ENCODE results near the gene TMCO4.

TMCO4 gene

GRCh38 chr1:19757641-19758040 is 42.1 kb downstream of the TMCO4 start:
- no peak for TF ChIP-seq CTCF (conservative IDR thresholded peaks at IDR 0.05; ENCODE audit: low read depth, low read length)
- H3K4me3 ChIP-seq (ENCODE audit: low read length), result no peak overlapping the region

GRCh38 chr1:19756480-19756879 is 43.2 kb downstream of the TMCO4 start:
- TF ChIP-seq CTCF (conservative IDR thresholded peaks at IDR 0.05; ENCODE audit: low read depth, low read length), result no peak
- no peak for DNase-seq (ENCODE audit: low read depth)
- no peak overlapping the region for H3K4me3 ChIP-seq (ENCODE audit: low read length)

More at GRCh38 chr1:19757641-19758040, 42.1 kb downstream of the TMCO4 start:
- no peak for DNase-seq (ENCODE audit: low read depth)

- TF ChIP-seq CTCF (conservative IDR thresholded peaks at IDR 0.05; ENCODE audit: low read depth, low read length), result no peak
- no peak overlapping the region for H3K4me3 ChIP-seq (ENCODE audit: low read length)
- no peak for DNase-seq (ENCODE audit: low read depth)
Observed at GRCh38 chr1:19754482-19754881, 45.2 kb downstream of the TMCO4 start.

GRCh38 chr1:19752083-19752696 is 47.5 kb downstream of the TMCO4 start:
- TF ChIP-seq CTCF (conservative IDR thresholded peaks at IDR 0.05; ENCODE audit: low read depth, low read length), result no peak
- no peak for DNase-seq (ENCODE audit: low read depth)
- no peak overlapping the region for H3K4me3 ChIP-seq (ENCODE audit: low read length)

GRCh38 chr1:19750882-19751276 is 48.8 kb downstream of the TMCO4 start:
- TF ChIP-seq CTCF (conservative IDR thresholded peaks at IDR 0.05; ENCODE audit: low read depth, low read length), result no peak
- H3K4me3 ChIP-seq (ENCODE audit: low read length), result no peak overlapping the region
- DNase-seq (ENCODE audit: low read depth), result no peak

GRCh38 chr1:19750101-19750881 is 49.4 kb downstream of the TMCO4 start:
- no peak overlapping the region for H3K4me3 ChIP-seq (ENCODE audit: low read length)
- no peak for DNase-seq (ENCODE audit: low read depth)
- TF ChIP-seq CTCF (conservative IDR thresholded peaks at IDR 0.05; ENCODE audit: low read depth, low read length), result no peak

- no peak for DNase-seq (ENCODE audit: low read depth)
- TF ChIP-seq CTCF (conservative IDR thresholded peaks at IDR 0.05; ENCODE audit: low read depth, low read length), result no peak
- no peak overlapping the region for H3K4me3 ChIP-seq (ENCODE audit: low read length)
Observed at GRCh38 chr1:19749685-19750084, 50.0 kb downstream of the TMCO4 start.
